GM12874 (cell line): ENCODE results near the gene RNF113B.

Source experiments
- TF ChIP-seq, protein P1 (sequence below): IDR thresholded peaks from 2 replicates; pipeline ENCODE4 v1.5.1; 2011; ENCODE audit warnings: low read depth, mild to moderate bottlenecking, control low read depth, low read length, moderate library complexity; ENCODE audit not compliant: insufficient read depth

The RNF113B gene

DNA sequence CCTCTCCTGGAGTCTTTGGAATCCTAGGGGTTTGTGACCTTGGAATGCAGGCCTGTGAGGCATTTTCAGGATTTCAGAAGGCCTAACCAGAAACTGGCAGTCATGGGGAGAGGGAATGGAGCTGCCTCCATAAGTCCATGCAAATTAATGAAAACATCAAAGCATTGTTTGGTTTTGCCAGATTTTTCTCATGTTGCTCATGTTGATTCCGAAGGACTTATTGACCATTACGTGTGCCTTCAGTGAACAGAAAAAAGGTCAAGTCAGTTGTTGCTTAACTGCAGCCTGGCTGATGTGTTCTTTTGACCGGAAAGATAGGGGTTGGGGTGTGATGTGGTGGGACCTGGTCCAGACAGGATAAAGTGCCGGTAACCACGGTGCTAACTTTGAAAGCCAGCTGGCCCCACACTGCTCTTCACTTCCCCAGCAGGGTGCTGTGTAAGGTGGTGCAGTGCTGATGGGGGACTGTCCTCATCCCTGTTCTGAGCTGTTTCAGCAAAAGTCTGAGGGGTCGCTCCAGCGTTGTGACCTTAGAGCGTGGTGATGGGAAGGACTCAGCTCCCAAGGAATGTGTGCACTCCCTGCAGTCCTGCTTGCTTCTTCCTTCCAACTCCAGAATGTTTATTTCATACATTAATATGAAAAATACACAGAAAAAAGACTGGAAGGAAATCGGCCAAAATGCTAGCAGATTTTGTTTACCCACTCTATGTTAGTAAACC, 3.5 kb downstream of the RNF113B start:
- TF ChIP-seq, protein P1, sequence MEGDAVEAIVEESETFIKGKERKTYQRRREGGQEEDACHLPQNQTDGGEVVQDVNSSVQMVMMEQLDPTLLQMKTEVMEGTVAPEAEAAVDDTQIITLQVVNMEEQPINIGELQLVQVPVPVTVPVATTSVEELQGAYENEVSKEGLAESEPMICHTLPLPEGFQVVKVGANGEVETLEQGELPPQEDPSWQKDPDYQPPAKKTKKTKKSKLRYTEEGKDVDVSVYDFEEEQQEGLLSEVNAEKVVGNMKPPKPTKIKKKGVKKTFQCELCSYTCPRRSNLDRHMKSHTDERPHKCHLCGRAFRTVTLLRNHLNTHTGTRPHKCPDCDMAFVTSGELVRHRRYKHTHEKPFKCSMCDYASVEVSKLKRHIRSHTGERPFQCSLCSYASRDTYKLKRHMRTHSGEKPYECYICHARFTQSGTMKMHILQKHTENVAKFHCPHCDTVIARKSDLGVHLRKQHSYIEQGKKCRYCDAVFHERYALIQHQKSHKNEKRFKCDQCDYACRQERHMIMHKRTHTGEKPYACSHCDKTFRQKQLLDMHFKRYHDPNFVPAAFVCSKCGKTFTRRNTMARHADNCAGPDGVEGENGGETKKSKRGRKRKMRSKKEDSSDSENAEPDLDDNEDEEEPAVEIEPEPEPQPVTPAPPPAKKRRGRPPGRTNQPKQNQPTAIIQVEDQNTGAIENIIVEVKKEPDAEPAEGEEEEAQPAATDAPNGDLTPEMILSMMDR: no peak

DNA sequence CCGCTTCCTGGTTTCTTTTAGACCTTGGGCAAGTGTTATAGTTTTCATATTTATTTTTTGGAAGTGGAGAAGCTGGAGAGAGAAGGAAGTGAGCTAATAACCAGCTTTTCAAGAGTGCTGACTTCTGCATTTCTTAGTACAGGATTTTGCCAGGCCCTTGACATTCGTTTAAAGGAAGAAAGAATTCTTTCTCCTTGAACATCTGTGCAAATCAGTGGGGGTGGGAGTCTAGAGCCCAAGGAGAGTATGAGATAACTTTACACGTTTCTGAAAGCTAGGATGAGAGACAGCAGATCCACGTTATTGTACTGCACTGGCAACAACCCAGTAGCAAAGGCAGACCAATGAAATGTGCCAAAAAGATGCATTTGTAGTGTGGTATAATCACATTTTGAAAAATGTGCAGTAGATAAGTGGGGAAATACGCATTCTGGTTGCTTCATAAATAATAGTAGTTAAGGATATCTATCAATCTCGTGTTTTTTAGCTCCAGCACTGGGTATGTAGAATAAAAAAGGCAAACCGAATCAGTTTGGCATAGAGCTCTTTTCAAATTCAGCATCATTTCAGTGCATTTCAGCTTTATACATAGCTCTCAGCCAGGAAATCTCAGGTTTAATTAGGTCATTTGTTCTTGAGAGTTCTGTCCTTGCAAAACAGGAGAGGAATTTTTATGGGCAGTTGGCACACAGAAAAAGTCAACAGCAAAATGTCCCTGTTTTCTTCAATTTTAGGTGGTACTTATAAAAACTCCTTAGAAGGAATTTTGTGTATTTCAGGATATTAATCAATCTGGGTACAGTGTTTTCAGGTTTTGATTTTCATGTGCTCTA, 4.3 kb downstream of the RNF113B start:
- TF ChIP-seq, protein P1: no peak

DNA sequence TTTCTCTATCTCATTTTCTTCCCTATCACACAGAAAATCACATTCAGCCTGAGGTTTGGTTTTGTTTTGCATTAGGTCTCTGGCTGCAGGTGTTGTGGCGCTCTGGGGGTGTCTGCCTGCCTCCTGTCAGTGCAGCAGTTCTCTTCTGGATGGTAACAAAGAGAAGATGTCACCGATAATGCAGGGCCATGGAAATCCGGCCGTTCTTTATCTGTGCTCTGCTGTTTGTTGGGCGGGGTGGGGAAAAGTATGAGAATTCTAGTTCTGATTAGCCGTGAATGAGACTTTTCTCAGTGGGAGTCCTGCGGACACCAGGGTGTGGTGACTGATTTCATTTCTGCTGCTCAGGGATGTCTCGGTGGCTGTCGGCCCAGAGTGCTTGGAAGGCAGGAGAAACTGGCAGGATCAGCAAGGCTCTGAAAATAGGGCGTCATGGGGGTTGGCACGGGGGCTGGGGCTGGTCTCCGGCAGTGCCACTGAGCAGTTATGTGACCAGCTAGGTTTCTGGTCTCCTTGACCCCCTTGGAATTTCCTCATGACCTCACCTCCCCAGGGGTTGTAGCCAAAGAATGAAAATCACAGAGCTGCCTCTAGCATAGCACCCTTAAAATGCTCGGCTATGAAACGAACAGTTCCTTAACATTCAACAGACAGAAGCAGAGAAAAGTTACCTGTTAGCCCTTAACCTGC, 5.0 kb downstream of the RNF113B start:
- TF ChIP-seq, protein P1: no peak

DNA sequence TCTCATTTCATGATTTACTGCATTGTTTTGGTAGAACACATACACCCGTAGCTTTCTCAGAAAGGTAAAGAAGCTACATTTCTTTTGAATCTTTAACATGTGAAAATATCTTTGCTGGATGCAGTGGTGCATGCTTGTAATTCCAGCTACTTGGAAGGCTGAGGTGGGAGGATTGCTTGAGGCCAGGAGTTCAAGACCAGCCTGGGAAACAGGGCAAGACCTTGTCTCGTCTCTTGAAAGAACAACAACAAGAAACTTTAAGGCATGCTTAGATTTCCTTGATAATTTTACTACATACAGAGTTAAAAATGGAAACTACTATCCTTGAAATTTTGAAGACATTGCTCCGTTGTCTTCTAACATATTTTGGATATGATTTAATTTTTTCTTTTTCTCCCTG, 7.7 kb downstream of the RNF113B start:
- TF ChIP-seq, protein P1: no peak

DNA sequence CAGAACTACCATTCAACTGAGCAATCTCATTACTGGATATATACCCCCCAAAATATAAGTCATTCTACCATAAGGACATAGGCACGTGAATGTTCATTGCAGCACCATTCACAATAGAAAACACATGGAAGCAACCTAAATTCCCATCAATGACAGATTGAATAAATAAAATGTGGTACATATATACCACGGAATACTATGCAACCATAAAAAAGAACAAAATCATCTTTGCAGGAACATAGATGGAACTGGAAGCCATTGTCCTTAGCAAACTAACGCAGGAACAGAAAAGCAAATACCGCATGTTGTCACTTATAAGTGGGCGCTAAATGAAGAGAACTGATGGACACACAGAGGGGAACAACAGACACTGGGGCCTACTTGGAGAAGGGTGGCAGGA, 14.1 kb downstream of the RNF113B start:
- TF ChIP-seq, protein P1: no peak

DNA sequence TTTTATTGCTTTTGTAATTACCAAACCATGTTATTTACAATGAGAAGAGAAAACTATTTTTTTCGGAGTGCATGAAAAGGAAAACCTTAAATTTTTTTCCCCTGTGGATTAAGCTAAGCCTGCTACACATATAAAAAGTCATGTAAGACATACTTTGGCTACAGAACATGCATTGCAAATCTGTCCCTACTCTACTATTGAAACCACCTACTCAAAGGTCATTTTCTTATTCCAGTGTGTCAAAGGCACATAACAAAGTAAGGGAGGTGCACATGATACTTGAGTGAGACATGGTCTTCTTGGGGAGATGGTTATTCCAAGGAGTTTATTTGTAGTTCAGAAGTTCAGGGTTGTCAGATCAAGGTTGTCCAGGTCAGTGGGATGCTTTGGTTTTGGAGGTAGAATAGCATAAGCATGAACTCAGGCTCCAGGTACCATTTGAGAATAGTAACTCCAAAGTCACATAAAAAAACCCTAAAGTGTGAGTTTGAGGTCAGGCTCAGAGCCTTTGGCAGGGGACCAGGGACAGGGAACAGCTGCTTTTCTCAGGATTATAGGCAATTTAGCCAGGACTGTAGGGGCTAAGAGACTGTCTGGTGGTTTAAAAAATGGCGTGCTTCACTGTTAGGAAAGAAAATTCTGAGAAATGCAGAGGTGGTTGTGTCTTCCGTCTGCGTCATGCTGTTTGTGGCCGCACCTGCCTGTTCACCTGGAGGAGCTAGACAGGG, 18.7 kb downstream of the RNF113B start:
- TF ChIP-seq, protein P1: no peak
